Measurements from ENCODE around the gene GMPR. TPM values are rescaled to one million over a fixed set of nuclear protein-coding genes. Genes with fewer than 3 reads are reported as not detected.

The GMPR gene
- total RNA-seq, 1 experiment from 2014 or later: 5.1 TPM

DNA sequence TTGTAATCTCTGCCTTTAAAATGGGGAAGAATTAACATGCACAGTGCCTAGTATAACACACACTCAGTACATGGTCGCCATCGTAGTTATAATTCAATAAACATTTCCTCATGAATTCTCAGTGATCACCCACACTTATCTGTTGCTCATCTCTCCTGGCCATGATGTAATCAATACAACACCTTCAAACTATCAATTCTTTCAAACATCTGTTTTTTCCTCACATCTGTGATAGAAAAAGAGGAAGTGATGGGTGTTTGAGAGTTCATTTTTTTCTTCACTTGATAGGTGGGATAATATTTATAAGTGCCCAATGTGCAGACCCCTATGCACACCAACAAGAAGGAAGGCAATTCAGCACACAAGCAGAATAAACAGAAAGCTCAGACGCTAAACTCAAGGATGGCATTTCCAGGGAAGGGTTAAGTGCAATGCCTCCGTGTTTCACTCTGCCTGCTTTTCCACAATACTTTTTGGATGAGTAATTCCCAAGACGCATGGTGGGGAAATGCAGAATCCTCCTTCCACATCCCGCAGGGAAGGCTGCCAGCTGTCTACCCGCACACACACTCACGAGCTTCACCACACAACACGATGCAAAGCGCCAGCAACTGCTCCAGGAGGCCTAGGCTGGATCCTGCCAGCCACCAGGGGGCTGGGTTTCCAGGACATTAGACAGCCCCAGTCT lies 100.3 kb downstream of the GMPR start:
- DNase-seq: peak; percentile 66
- H3K36me3 ChIP-seq (replicated peaks; ENCODE audit: control insufficient read depth, insufficient read depth, low read length): no peaks in the 10 kb centered on the region
- H3K4me3 ChIP-seq (ENCODE audit: insufficient read depth, low read depth, low read length): no peak overlapping the region
- no peaks in the 10 kb centered on the region for H3K27me3 ChIP-seq (ENCODE audit: control insufficient read depth, insufficient read depth, low read length)

DNA sequence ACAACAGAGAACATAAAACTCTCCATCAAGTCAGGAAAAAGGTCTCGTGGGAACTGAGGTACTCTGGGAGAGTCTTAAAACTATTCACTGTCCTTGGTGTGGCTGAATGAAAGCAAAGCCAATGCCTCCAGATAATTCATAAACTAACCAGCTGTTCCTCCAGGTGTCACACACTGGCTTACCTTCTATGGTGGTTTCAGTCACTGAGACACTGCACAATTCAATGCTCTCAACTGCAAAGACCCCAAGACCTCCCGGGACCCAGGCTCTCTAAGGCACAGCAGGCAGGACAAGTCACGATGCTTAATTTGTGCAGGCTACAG lies 100.8 kb downstream of the GMPR start:
- Histone ChIP-seq H3K27me3 (ENCODE audit: control insufficient read depth, insufficient read depth, low read length) (no peaks in the 10 kb centered on the region), H3K36me3 (replicated peaks; ENCODE audit: control insufficient read depth, insufficient read depth, low read length) (no peaks in the 10 kb centered on the region), H3K4me3 (ENCODE audit: insufficient read depth, low read depth, low read length) (no peak overlapping the region)
- no peak for DNase-seq

DNA sequence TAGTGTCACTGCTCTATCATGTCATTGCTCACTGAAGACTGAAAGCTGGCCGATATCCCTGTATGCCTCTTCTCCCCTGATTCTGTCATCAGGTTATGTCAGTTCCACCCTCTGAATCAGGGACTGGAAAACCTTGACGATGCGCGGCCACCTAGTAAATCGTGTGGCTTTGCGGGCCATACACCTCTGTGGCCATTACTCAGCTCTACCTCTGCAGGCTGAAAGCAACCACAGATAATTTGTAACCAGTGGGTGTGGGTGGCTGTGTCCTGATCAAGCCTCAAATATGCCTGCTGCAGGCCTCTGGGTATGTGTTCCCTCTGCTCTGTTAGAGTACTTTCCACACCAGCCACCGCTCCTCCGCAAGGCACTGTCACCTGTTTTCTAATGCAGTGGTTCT lies 105.2 kb downstream of the GMPR start:
- no peaks in the 10 kb centered on the region for H3K27me3 ChIP-seq (ENCODE audit: control insufficient read depth, insufficient read depth, low read length)
- DNase-seq: no peak
- H3K4me3 ChIP-seq (ENCODE audit: insufficient read depth, low read depth, low read length): no peak overlapping the region
- no peaks in the 10 kb centered on the region for H3K36me3 ChIP-seq (replicated peaks; ENCODE audit: control insufficient read depth, insufficient read depth, low read length)

DNA sequence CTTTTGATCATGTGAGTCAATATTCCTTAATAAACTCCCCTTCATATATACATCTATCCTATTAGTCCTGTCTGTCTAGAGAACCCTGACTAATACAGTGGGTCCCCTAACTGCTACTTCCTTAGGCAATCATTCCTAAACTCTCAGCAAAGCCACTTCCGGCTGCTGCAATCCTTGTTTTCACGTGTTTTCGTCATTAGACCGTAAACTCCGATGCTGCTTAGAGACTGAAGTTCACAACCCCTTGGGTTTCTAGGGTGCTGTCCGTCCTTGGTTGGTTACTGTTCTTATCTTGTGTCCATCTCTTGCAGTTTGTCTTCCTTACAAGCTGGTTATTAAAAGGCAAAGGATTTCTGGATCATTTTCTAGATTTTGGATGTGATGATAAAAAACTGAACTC lies 106.4 kb downstream of the GMPR start:
- Histone ChIP-seq H3K36me3 (replicated peaks; ENCODE audit: control insufficient read depth, insufficient read depth, low read length) (no peaks in the 10 kb centered on the region), H3K4me3 (ENCODE audit: insufficient read depth, low read depth, low read length) (no peak overlapping the region), H3K27me3 (ENCODE audit: control insufficient read depth, insufficient read depth, low read length) (no peaks in the 10 kb centered on the region)
- DNase-seq: no peak

Other genes starting within 250 kb of the GMPR start
- gene MYLIP, start 109.5 kb upstream of the GMPR start, total RNA-seq (2014; rRNA removed; shearing (Covaris generic)): 10.6 and 27.9 TPM in 2 replicates

Measured in H7 (cell line).